ENCODE results near the gene CYP1A2. TPM values are rescaled to one million over a fixed set of nuclear protein-coding genes. Genes with fewer than 3 reads are reported as not detected.
A peak's percentile ranks its signal among the peaks of the same experiment; 100 is the strongest.

The CYP1A2 gene
- total and polyA plus RNA-seq, 2 of the 13 experiments (the other 11 are each of a cell fraction or from before 2014, with no cell fraction given): 0.07 TPM; not detected in 1

DNA sequence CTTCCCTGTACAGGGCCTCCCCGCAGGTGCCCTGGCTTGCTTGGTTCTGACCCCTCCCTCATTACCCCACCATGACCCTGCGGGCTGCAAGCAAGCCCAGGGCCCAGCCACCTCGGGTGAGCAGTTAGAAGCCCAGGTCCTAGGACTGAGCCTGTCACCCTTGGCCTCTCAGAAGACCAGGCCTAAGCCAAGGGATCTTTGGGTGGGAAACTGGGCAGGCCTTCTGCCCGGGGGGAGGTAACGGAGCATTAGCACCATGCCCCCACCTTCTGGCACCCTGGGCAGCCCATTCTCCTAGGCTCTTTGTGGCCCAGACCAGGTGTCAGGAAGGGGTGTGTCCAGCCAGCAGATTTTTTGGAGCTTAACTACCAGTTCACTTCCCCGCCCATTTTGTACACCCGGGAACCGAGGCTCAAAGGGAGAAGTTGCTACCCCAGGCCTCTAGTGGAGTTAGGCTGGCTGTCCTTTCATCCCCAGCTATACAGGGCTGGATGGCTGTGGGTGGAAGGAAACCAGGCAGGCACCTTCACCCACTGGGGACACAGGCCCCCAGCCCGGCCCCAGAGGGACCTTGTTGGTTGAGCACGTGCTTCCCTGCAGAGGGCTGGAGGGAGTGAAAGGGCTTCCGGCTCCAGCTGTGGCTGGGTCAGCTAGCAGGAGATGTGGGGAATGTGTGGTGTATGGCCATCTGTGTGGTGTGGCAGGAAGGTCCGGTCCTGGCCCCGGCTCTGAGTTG lies 34.6 kb downstream of the CYP1A2 start (continued):
- TF ChIP-seq, protein P1, sequence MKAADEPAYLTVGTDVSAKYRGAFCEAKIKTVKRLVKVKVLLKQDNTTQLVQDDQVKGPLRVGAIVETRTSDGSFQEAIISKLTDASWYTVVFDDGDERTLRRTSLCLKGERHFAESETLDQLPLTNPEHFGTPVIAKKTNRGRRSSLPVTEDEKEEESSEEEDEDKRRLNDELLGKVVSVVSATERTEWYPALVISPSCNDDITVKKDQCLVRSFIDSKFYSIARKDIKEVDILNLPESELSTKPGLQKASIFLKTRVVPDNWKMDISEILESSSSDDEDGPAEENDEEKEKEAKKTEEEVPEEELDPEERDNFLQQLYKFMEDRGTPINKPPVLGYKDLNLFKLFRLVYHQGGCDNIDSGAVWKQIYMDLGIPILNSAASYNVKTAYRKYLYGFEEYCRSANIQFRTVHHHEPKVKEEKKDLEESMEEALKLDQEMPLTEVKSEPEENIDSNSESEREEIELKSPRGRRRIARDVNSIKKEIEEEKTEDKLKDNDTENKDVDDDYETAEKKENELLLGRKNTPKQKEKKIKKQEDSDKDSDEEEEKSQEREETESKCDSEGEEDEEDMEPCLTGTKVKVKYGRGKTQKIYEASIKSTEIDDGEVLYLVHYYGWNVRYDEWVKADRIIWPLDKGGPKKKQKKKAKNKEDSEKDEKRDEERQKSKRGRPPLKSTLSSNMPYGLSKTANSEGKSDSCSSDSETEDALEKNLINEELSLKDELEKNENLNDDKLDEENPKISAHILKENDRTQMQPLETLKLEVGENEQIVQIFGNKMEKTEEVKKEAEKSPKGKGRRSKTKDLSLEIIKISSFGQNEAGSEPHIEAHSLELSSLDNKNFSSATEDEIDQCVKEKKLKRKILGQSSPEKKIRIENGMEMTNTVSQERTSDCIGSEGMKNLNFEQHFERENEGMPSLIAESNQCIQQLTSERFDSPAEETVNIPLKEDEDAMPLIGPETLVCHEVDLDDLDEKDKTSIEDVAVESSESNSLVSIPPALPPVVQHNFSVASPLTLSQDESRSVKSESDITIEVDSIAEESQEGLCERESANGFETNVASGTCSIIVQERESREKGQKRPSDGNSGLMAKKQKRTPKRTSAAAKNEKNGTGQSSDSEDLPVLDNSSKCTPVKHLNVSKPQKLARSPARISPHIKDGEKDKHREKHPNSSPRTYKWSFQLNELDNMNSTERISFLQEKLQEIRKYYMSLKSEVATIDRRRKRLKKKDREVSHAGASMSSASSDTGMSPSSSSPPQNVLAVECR (CRISPR knock-in tag; IDR thresholded peaks at IDR 0.05; ENCODE audit: borderline replicate concordance): peak; percentile 85
- TF ChIP-seq, protein P2, sequence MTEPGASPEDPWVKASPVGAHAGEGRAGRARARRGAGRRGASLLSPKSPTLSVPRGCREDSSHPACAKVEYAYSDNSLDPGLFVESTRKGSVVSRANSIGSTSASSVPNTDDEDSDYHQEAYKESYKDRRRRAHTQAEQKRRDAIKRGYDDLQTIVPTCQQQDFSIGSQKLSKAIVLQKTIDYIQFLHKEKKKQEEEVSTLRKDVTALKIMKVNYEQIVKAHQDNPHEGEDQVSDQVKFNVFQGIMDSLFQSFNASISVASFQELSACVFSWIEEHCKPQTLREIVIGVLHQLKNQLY (CRISPR knock-in tag; IDR thresholded peaks at IDR 0.05): peak; percentile 55; the same call in 1 of the 2 replicates
- TF ChIP-seq, protein P3, sequence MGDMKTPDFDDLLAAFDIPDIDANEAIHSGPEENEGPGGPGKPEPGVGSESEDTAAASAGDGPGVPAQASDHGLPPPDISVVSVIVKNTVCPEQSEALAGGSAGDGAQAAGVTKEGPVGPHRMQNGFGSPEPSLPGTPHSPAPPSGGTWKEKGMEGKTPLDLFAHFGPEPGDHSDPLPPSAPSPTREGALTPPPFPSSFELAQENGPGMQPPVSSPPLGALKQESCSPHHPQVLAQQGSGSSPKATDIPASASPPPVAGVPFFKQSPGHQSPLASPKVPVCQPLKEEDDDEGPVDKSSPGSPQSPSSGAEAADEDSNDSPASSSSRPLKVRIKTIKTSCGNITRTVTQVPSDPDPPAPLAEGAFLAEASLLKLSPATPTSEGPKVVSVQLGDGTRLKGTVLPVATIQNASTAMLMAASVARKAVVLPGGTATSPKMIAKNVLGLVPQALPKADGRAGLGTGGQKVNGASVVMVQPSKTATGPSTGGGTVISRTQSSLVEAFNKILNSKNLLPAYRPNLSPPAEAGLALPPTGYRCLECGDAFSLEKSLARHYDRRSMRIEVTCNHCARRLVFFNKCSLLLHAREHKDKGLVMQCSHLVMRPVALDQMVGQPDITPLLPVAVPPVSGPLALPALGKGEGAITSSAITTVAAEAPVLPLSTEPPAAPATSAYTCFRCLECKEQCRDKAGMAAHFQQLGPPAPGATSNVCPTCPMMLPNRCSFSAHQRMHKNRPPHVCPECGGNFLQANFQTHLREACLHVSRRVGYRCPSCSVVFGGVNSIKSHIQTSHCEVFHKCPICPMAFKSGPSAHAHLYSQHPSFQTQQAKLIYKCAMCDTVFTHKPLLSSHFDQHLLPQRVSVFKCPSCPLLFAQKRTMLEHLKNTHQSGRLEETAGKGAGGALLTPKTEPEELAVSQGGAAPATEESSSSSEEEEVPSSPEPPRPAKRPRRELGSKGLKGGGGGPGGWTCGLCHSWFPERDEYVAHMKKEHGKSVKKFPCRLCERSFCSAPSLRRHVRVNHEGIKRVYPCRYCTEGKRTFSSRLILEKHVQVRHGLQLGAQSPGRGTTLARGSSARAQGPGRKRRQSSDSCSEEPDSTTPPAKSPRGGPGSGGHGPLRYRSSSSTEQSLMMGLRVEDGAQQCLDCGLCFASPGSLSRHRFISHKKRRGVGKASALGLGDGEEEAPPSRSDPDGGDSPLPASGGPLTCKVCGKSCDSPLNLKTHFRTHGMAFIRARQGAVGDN (CRISPR knock-in tag; IDR thresholded peaks at IDR 0.05): peak; percentile 99
- TF ChIP-seq, protein P4, sequence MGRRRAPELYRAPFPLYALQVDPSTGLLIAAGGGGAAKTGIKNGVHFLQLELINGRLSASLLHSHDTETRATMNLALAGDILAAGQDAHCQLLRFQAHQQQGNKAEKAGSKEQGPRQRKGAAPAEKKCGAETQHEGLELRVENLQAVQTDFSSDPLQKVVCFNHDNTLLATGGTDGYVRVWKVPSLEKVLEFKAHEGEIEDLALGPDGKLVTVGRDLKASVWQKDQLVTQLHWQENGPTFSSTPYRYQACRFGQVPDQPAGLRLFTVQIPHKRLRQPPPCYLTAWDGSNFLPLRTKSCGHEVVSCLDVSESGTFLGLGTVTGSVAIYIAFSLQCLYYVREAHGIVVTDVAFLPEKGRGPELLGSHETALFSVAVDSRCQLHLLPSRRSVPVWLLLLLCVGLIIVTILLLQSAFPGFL (CRISPR knock-in tag; IDR thresholded peaks at IDR 0.05): no peak
- TF ChIP-seq ELF3 (CRISPR knock-in tag; IDR thresholded peaks at IDR 0.05) (0 out of 2 replicates have a peak, but pooled peaks have one; percentile 44), ZNF768 (CRISPR knock-in tag; IDR thresholded peaks at IDR 0.05) (no peak), SIX1 (CRISPR knock-in tag; IDR thresholded peaks at IDR 0.05; ENCODE audit: borderline replicate concordance) (no peak), NFKB2 (CRISPR knock-in tag; IDR thresholded peaks at IDR 0.05; ENCODE audit: borderline replicate concordance) (peak; percentile 70; the same call in 1 of the 2 replicates), ZEB1 (IDR thresholded peaks at IDR 0.05; ENCODE audit: insufficient replicate concordance, low read depth) (no peak), KLF13 (CRISPR knock-in tag; IDR thresholded peaks at IDR 0.05) (no peak), JARID2 (CRISPR knock-in tag; IDR thresholded peaks at IDR 0.05; ENCODE audit: insufficient replicate concordance) (no peak), RXRB (CRISPR knock-in tag; IDR thresholded peaks at IDR 0.05; ENCODE audit: borderline replicate concordance) (peak; percentile 35)
- TF ChIP-seq, protein P5, sequence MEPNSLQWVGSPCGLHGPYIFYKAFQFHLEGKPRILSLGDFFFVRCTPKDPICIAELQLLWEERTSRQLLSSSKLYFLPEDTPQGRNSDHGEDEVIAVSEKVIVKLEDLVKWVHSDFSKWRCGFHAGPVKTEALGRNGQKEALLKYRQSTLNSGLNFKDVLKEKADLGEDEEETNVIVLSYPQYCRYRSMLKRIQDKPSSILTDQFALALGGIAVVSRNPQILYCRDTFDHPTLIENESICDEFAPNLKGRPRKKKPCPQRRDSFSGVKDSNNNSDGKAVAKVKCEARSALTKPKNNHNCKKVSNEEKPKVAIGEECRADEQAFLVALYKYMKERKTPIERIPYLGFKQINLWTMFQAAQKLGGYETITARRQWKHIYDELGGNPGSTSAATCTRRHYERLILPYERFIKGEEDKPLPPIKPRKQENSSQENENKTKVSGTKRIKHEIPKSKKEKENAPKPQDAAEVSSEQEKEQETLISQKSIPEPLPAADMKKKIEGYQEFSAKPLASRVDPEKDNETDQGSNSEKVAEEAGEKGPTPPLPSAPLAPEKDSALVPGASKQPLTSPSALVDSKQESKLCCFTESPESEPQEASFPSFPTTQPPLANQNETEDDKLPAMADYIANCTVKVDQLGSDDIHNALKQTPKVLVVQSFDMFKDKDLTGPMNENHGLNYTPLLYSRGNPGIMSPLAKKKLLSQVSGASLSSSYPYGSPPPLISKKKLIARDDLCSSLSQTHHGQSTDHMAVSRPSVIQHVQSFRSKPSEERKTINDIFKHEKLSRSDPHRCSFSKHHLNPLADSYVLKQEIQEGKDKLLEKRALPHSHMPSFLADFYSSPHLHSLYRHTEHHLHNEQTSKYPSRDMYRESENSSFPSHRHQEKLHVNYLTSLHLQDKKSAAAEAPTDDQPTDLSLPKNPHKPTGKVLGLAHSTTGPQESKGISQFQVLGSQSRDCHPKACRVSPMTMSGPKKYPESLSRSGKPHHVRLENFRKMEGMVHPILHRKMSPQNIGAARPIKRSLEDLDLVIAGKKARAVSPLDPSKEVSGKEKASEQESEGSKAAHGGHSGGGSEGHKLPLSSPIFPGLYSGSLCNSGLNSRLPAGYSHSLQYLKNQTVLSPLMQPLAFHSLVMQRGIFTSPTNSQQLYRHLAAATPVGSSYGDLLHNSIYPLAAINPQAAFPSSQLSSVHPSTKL (CRISPR knock-in tag; IDR thresholded peaks at IDR 0.05): 0 out of 2 replicates have a peak, but pooled peaks have one; percentile 23
